HG02870 (cell line): ENCODE results near the gene ENOSF1.
A peak's percentile ranks its signal among the peaks of the same experiment; 100 is the strongest.

ENCODE experiments used
- ATAC-seq: cut with Tn5 transposase; IDR thresholded peaks from one replicate; pipeline ENCODE4 v1.9.1; 2021; ENCODE audit warnings: mild to moderate bottlenecking, moderate library complexity; ENCODE audit not compliant: unreplicated experiment

The ENOSF1 gene

GRCh38 chr18:644395-645004 lies 67.9 kb downstream of the ENOSF1 start:
- ATAC-seq = no peak

DNA sequence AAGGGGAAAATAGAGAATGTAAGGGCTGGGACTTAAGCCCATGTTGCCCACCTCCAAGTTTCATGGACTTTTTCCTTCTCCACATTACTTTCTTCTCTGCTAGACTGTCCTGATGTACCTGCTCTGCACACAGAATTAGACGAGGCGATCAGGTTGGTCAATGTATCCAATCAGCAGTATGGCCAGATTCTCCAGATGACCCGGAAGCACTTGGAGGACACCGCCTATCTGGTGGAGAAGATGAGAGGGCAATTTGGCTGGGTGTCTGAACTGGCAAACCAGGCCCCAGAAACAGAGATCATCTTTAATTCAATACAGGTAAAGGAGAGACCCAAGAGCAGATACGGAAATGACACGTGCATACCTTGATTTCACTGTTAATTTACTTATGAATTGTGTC lies 71.2 kb downstream of the ENOSF1 start:
- no peak for ATAC-seq

DNA sequence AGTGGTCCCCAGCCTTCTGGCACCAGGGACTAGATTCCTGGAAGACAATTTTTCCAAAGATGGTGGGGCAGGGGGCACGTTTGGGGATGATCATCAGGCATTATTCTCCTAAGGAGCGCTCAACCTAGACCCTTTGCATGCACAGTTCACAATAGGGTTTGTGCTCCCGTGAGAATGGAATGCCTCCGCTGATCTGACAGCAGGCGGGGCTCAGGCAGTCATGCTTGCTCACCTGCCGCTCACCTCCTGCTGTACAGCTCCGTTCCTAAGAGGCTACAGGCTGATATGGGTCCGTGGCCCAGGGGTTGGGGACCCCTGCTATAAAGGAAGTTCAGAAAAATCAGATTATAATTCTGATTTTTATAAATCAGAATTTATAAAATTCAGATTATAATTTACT lies 77.3 kb downstream of the ENOSF1 start:
- ATAC-seq = no peak

GRCh38 chr18:634551-635045 lies 77.8 kb downstream of the ENOSF1 start:
- ATAC-seq = no peak

DNA sequence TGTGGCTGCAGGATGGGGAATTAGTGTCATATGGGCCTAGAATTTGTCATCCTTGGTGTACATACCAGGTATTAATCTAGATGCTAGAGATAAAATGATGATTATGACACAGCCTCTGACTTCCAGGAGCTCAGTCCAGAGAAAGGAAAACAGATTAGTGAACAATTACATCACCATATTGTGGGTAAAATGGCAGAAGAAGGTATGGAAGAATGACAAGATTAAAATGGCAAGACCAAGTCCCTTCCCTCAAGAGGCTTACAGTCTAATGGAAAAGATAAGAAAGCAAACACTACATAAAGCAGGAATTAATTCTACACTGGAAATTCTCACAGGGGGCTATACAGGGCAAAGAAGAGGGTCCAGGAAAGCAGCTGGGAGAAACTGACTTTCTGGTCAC lies 80.9 kb downstream of the ENOSF1 start:
- ATAC-seq = no peak

GRCh38 chr18:629269-630150 lies 82.9 kb downstream of the ENOSF1 start:
- ATAC-seq = no peak

GRCh38 chr18:627231-627630 lies 85.2 kb downstream of the ENOSF1 start:
- no peak for ATAC-seq

- peak; percentile 55 for ATAC-seq
These were observed 88.4 kb downstream of the ENOSF1 start for GRCh38 chr18:623761-624620.

DNA sequence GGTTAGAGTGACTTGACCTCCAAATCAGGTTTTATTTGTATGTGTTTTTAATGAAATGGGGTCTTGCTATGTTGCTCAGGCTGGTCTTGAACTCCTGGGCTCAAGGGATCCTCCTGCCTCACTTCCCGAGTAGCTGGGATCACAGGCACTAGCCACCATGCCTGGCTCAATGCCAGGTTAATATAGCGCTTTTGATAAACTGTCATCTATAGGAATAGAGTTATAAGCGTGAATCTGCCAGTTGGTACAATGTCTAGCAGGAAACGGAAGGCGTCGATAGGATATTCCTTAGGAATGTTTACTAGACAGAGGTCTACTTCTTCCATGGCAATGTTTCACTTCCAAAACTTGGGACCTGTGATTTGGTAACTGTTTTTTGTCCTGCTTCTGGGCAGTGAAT lies 90.1 kb downstream of the ENOSF1 start:
- no peak for ATAC-seq

- ATAC-seq = no peak
These were observed 91.0 kb downstream of the ENOSF1 start for GRCh38 chr18:621291-622043.
